ENCODE measurements around the gene SKP1.
"Not testable (repeated sequence)": the region's sequence is repeated elsewhere in the genome, so short reads cannot be mapped to it uniquely, and the experiment has no call there.

SKP1 gene

GRCh38 chr5:134177369-134178095 lies 782 bp upstream of the SKP1 start:
- DNase-seq (ENCODE audit: low read depth in 2 of 2) = no peak

GRCh38 chr5:134175921-134176510 lies 734 bp downstream of the SKP1 start:
- peak in 1 of 2 experiments; percentile 43 for DNase-seq (ENCODE audit: low read depth in 2 of 2)

- no peak for DNase-seq (ENCODE audit: low read depth in 2 of 2)
Measured at GRCh38 chr5:134174841-134175839, 1.6 kb downstream of the SKP1 start.

GRCh38 chr5:134171972-134172371 lies 4.8 kb downstream of the SKP1 start:
- DNase-seq (ENCODE audit: low read depth in 2 of 2) = no peak

- DNase-seq (ENCODE audit: low read depth in 2 of 2) = no peak
Measured at GRCh38 chr5:134162592-134162991, 14.2 kb downstream of the SKP1 start.

GRCh38 chr5:134161513-134162395 lies 15.0 kb downstream of the SKP1 start:
- DNase-seq (ENCODE audit: low read depth in 2 of 2) = no peak

GRCh38 chr5:134153657-134154056 lies 23.1 kb downstream of the SKP1 start:
- DNase-seq (ENCODE audit: low read depth in 2 of 2) = no peak

- no peak for DNase-seq (ENCODE audit: low read depth in 2 of 2)
Measured at GRCh38 chr5:134153241-134153640, 23.5 kb downstream of the SKP1 start.

GRCh38 chr5:134152173-134152832 lies 24.4 kb downstream of the SKP1 start:
- DNase-seq (ENCODE audit: low read depth in 2 of 2) = not testable (repeated sequence)

- no peak for DNase-seq (ENCODE audit: low read depth in 2 of 2)
Measured at GRCh38 chr5:134151723-134152122, 25.0 kb downstream of the SKP1 start.

- DNase-seq (ENCODE audit: low read depth in 2 of 2) = no peak
Measured at GRCh38 chr5:134149571-134150303, 27.0 kb downstream of the SKP1 start.

- no peak for DNase-seq (ENCODE audit: low read depth in 2 of 2)
Measured at GRCh38 chr5:134148986-134149539, 27.7 kb downstream of the SKP1 start.

GRCh38 chr5:134148316-134148715 lies 28.4 kb downstream of the SKP1 start:
- DNase-seq (ENCODE audit: low read depth in 2 of 2) = no peak

GRCh38 chr5:134146651-134147518 lies 29.9 kb downstream of the SKP1 start:
- DNase-seq (ENCODE audit: low read depth in 2 of 2) = no peak

- peak; percentile 67 to 85 for DNase-seq (ENCODE audit: low read depth in 2 of 2)
Measured at GRCh38 chr5:134145779-134146581, 30.8 kb downstream of the SKP1 start.

- no peak for DNase-seq (ENCODE audit: low read depth in 2 of 2)
Measured at GRCh38 chr5:134145041-134145757, 31.6 kb downstream of the SKP1 start.
